H1 (cell line): ENCODE measurements around the gene CDRT15. TPM values are rescaled to one million over a fixed set of nuclear protein-coding genes. Genes with fewer than 3 reads are reported as not detected.

Source experiments
- CTCF ChIA-PET: fragments of 300-600 bp; sonication (Branson Sonifier 250); formaldehyde crosslinking; loops from one replicate; lab custom pipeline; 2021; ENCODE audit not compliant: partially characterized antibody; lab: Charles Lee
- POLR2A ChIA-PET: fragments of 300-600 bp; sonication (Branson Sonifier 250); formaldehyde crosslinking; loops from one replicate; lab custom pipeline; 2021; ENCODE audit warnings: inconsistent platforms; ENCODE audit not compliant: partially characterized antibody; lab: Charles Lee
- DNase-seq, 2 experiments: peaks; one replicate each; pipeline versions ENCODE4 v3.0.0 to v3.0.0-alpha.2; 2010 to 2022; ENCODE audit warnings: low spot score in 2 of 2, low read depth in 1 of 2, mixed read lengths in 1 of 2
- FAIRE-seq: peaks from 2 replicates; lab custom pipeline; 2011; peaks lifted over from hg19 to GRCh38; lab: Jason Lieb, UNC
- H2AFZ ChIP-seq: 2 replicates; pipeline ENCODE4 v1.8.1; 2012; ENCODE audit warnings: low read length, inconsistent platforms
- H2AK5ac ChIP-seq: 2 replicates; pipeline ENCODE4 v1.6.1; 2013; ENCODE audit warnings: low read depth, low read length
- H2BK120ac ChIP-seq: replicated peaks from 2 replicates; pipeline ENCODE3; 2013; ENCODE audit warnings: low read depth, low read length, inconsistent platforms
- H2BK12ac ChIP-seq: 2 replicates; pipeline ENCODE4 v1.6.1; 2013; ENCODE audit warnings: low read depth, low read length
- H2BK15ac ChIP-seq: 2 replicates; pipeline ENCODE4 v1.6.1; 2013; ENCODE audit warnings: low read length
- H2BK20ac ChIP-seq: 2 replicates; pipeline ENCODE4 v1.6.1; 2013; ENCODE audit warnings: low read length
- H2BK5ac ChIP-seq: 2 replicates; pipeline ENCODE4 v1.6.1; 2013; ENCODE audit warnings: low read depth, low read length
- H3K14ac ChIP-seq: 2 replicates; pipeline ENCODE4 v1.6.1; 2013; ENCODE audit warnings: inconsistent platforms; ENCODE audit not compliant: insufficient read length
- H3K18ac ChIP-seq: 2 replicates; pipeline ENCODE4 v1.6.1; 2013; ENCODE audit warnings: low read length; ENCODE audit errors: extremely low read depth
- H3K23ac ChIP-seq: 2 replicates; pipeline ENCODE4 v1.6.1; 2013; ENCODE audit warnings: inconsistent platforms; ENCODE audit not compliant: insufficient read length
- H3K23me2 ChIP-seq: 2 replicates; pipeline ENCODE4 v1.6.1; 2013; ENCODE audit warnings: low read depth, low read length
- H3K27ac ChIP-seq: 2 replicates; pipeline ENCODE4 v1.6.1; 2011; ENCODE audit warnings: low read depth, low read length, inconsistent platforms
- H3K27me3 ChIP-seq, 4 experiments: replicated peaks in 1 of 4; 1 replicate in 1 of 4; 2 replicates in 3 of 4; pipeline versions ENCODE4 v1.6.1 to v1.8.1; 2011 to 2013; ENCODE audit warnings: low read length in 3 of 4, mild to moderate bottlenecking in 3 of 4, inconsistent platforms in 2 of 4, mixed read lengths in 2 of 4, moderate library complexity in 1 of 4; ENCODE audit not compliant: control insufficient read depth in 3 of 4, insufficient read depth in 3 of 4; ENCODE audit errors: extremely low read depth in 1 of 4
- H3K36me3 ChIP-seq, 4 experiments: 2 replicates each; pipeline versions ENCODE4 v1.6.1 to v1.8.1; 2011 to 2013; ENCODE audit warnings: mild to moderate bottlenecking in 4 of 4, low read length in 3 of 4, moderate library complexity in 2 of 4, control low read depth in 1 of 4, inconsistent platforms in 1 of 4; ENCODE audit not compliant: insufficient read depth in 4 of 4, control insufficient read depth in 2 of 4
- H3K4ac ChIP-seq: replicated peaks from 2 replicates; pipeline ENCODE3; 2013; ENCODE audit warnings: low read length, low read depth, mixed read lengths, inconsistent platforms; ENCODE audit not compliant: insufficient read length
- H3K4me1 ChIP-seq, 4 experiments: replicated peaks in 1 of 4; 1 replicate in 1 of 4; 2 replicates in 3 of 4; pipeline versions ENCODE4 v1.6.1 to v1.8.1; 2011 to 2013; ENCODE audit warnings: low read length in 3 of 4, inconsistent platforms in 2 of 4, mixed read lengths in 1 of 4; ENCODE audit not compliant: insufficient read depth in 4 of 4, control insufficient read depth in 3 of 4
- H3K4me2 ChIP-seq, 2 experiments: 2 replicates each; pipeline versions ENCODE4 v1.6.1 to v1.8.1; 2011 to 2013; ENCODE audit warnings: low read depth in 2 of 2, low read length in 2 of 2, control low read depth in 1 of 2, inconsistent platforms in 1 of 2, mild to moderate bottlenecking in 1 of 2; ENCODE audit not compliant: insufficient read depth in 1 of 2
- H3K4me3 ChIP-seq, 4 experiments: fragments of 200-600, 300-600 bp in 1 of 4; sonication (generic), shearing (Covaris generic), sonication (Bioruptor Twin) in 1 of 4; 2 replicates each; pipeline versions ENCODE4 v1.5.1 to v1.8.1; 2011 to 2016; ENCODE audit warnings: low read length in 4 of 4, low read depth in 3 of 4, control low read depth in 2 of 4, inconsistent platforms in 2 of 4, mild to moderate bottlenecking in 2 of 4, mixed read lengths in 1 of 4, moderate library complexity in 1 of 4; ENCODE audit not compliant: insufficient read depth in 2 of 4; ENCODE audit errors: extremely low read depth in 1 of 4
- H3K56ac ChIP-seq: replicated peaks from 2 replicates; pipeline ENCODE3; 2013; ENCODE audit warnings: low read depth, mild to moderate bottlenecking, mixed read lengths, low read length, inconsistent platforms; ENCODE audit not compliant: insufficient read length
- H3K79me1 ChIP-seq: 2 replicates; pipeline ENCODE4 v1.6.1; 2013; ENCODE audit warnings: low read depth, low read length, control low read depth
- H3K79me2 ChIP-seq, 2 experiments: 2 replicates each; pipeline versions ENCODE4 v1.6.1 to v1.8.1; 2012 to 2013; ENCODE audit warnings: low read length in 2 of 2, mild to moderate bottlenecking in 2 of 2, inconsistent platforms in 1 of 2; ENCODE audit not compliant: insufficient read depth in 2 of 2, control insufficient read depth in 1 of 2
- H3K9ac ChIP-seq, 4 experiments: replicated peaks in 1 of 4; 1 replicate in 1 of 4; 2 replicates in 3 of 4; pipeline versions ENCODE4 v1.6.1 to v1.8.1; 2011 to 2013; ENCODE audit warnings: low read depth in 3 of 4, low read length in 3 of 4, control low read depth in 2 of 4, mild to moderate bottlenecking in 2 of 4, moderate library complexity in 2 of 4, inconsistent platforms in 1 of 4; ENCODE audit errors: extremely low read depth in 1 of 4
- H3K9me3 ChIP-seq, 2 experiments: 2 replicates each; pipeline versions ENCODE4 v1.6.1 to v1.8.1; 2012 to 2013; ENCODE audit warnings: mild to moderate bottlenecking in 2 of 2, moderate library complexity in 2 of 2, control low read depth in 1 of 2, inconsistent platforms in 1 of 2, low read depth in 1 of 2, low read length in 1 of 2, mixed read lengths in 1 of 2; ENCODE audit not compliant: insufficient read depth in 2 of 2
- H4K20me1 ChIP-seq, 2 experiments: replicated peaks in 1 of 2; 2 replicates each; pipeline versions ENCODE3 to v1.8.1; 2011 to 2013; ENCODE audit warnings: inconsistent platforms in 2 of 2, low read length in 2 of 2, mild to moderate bottlenecking in 1 of 2; ENCODE audit not compliant: insufficient read depth in 2 of 2, control insufficient read depth in 1 of 2
- H4K5ac ChIP-seq: 2 replicates; pipeline ENCODE4 v1.6.1; 2013; ENCODE audit warnings: low read length, low read depth, mixed read lengths, inconsistent platforms; ENCODE audit not compliant: insufficient read length
- H4K8ac ChIP-seq: 2 replicates; pipeline ENCODE4 v1.8.0; 2013; ENCODE audit warnings: mild to moderate bottlenecking, moderate library complexity, low read length, inconsistent platforms; ENCODE audit not compliant: insufficient read depth; ENCODE audit errors: extremely low read depth
- H4K91ac ChIP-seq: replicated peaks from 2 replicates; pipeline ENCODE3; 2013; ENCODE audit warnings: low read length, mixed read lengths, inconsistent platforms; ENCODE audit not compliant: insufficient read length
- BRCA1 ChIP-seq: IDR thresholded peaks from 2 replicates; pipeline ENCODE4 v1.6.1; 2012; ENCODE audit warnings: low read depth, low read length, improper control_type of control experiment
- KDM1A ChIP-seq: fragments of 200-600, 300-600 bp; sonication (generic); IDR thresholded peaks from 2 replicates; pipeline ENCODE4 v1.7.1; 2016; ENCODE audit warnings: mild to moderate bottlenecking, low read length, borderline replicate concordance
- NRF1 ChIP-seq: IDR thresholded peaks from 2 replicates; pipeline ENCODE4 v1.6.1; 2011; ENCODE audit warnings: mild to moderate bottlenecking, low read depth, low read length, improper control_type of control experiment
- SP4 ChIP-seq: IDR thresholded peaks from 2 replicates; pipeline ENCODE4 v1.6.1; 2012; ENCODE audit warnings: low read length, inconsistent platforms
- WGBS, 2 experiments: shearing (Covaris generic) in 1 of 2; methylation state at CpG; one replicate each; pipeline versions ENCODE4 v1.1.6 to v1.1.7; 2013 to 2015; ENCODE audit warnings: low lambda C conversion rate in 2 of 2, mixed read lengths in 2 of 2, inconsistent platforms in 1 of 2, low coverage in 1 of 2, missing lambda C conversion rate in 1 of 2; ENCODE audit not compliant: insufficient replicate concordance in 2 of 2, insufficient coverage in 1 of 2, insufficient read length in 1 of 2; ENCODE audit errors: extremely low coverage in 1 of 2, missing lambda C conversion rate in 1 of 2; 5-methylcytosine and 5-hydroxymethylcytosine counted together
- polyA plus RNA-seq, 7 experiments: library from polyadenylated mRNA; depleted of rRNA in 3 of 7; stranded (reverse) in 5 of 7; unstranded in 2 of 7; fragments of >200 nt in 5 of 7; fragments of 200-250 nt in 2 of 7; gene quantifications; 1 replicate in 5 of 7; 2 replicates in 1 of 7; 4 replicates in 1 of 7; pipeline versions ENCODE4 v1.2.1 to v1.2.3, GENCODE V29; 2011 to 2013; ENCODE audit warnings: missing spikeins in 2 of 7, mixed read lengths in 2 of 7
- total RNA-seq: library from RNA; stranded (reverse); fragmentation: NEBNext Ultra II Directional; extraction: Animal tissue kit (Norgen Biotek cat#: 25700); gene quantifications from 2 replicates; pipeline ENCODE4 v1.2.1, GENCODE V29; 2021

The CDRT15 gene
- total and polyA plus RNA-seq, 2 of the 8 experiments (the other 6 are each of a cell fraction or from before 2014, with no cell fraction given) = not detected

DNA sequence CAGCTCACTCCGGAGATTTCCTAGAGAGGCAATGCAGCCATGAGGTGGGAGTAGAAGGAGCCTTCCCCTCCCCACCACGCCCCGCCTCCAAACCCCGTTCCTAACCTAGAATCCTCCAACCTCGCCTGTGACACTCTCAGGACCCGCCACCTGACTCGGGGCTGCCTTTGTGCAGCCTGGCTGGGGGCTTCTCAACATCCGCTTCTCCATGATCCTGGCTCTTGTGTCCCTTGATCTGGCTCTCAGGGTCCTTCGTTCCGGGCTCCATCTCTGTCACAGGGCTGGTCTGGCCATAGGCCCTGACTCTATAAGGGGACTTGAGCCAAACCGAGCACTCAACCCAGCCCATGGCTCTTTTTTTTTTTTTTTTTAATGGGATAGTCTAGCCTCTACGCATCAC lies 24.3 kb downstream of the CDRT15 start:
- no peak overlapping the region for H3K18ac ChIP-seq
- H2BK15ac ChIP-seq = no peak overlapping the region
- H2BK5ac ChIP-seq = no peak overlapping the region
- WGBS, 2 experiments = 93% methylated on average over 5 of the region's 12 CpGs; no CpG with 5 or more reads in 1 of the 2 experiments
- FAIRE-seq (no peak), DNase-seq (no peak)
- H4K5ac ChIP-seq = no peak overlapping the region
- H3K14ac ChIP-seq = no peak overlapping the region
- no peaks in the 10 kb centered on the region; the same call in 1 of the 2 replicates for H3K23me2 ChIP-seq
- H2BK12ac ChIP-seq = no peak overlapping the region
- TF ChIP-seq SP4 (no peak), KDM1A (no peak), NRF1 (no peak), BRCA1 (no peak)
- no peak overlapping the region for H3K23ac ChIP-seq
- ChIA-PET CTCF (interaction anchor here (1.0 to 1.5 kb wide), 4 partner anchors 13 to 89 kb away, joined by 3 to 8 read pairs (median 3); partner anchors contain the start of gene HS3ST3B1), POLR2A (interaction anchor here (1.1 kb wide), 1 partner anchor 9 kb away, joined by 3 read pairs; no protein-coding TSS in a partner anchor)
- no peak overlapping the region for H3K4me3 ChIP-seq
- H3K4ac ChIP-seq = no peak overlapping the region
- H4K91ac ChIP-seq = no peak overlapping the region
- H4K20me1 ChIP-seq = no peaks in the 10 kb centered on the region
- H3K4me1 ChIP-seq = no peaks in the 10 kb centered on the region
- H3K36me3 ChIP-seq = peaks cover 0 to 14% (median 0%) of the 10 kb centered on the region in 4 experiments; a peak in 1 of 8 replicates
- H2AFZ ChIP-seq = no peak overlapping the region
- no peak overlapping the region for H3K56ac ChIP-seq
- H2AK5ac ChIP-seq = no peak overlapping the region
- H3K79me2 ChIP-seq = no peaks in the 10 kb centered on the region
- no peak overlapping the region for H3K4me2 ChIP-seq
- H3K9ac ChIP-seq = no peak overlapping the region
- no peak overlapping the region for H3K27ac ChIP-seq
- H2BK120ac ChIP-seq = no peak overlapping the region
- H3K79me1 ChIP-seq = no peaks in the 10 kb centered on the region
- H2BK20ac ChIP-seq = no peak overlapping the region
- H3K9me3 ChIP-seq = peaks cover 11 to 14% of the 10 kb centered on the region in 2 experiments; a peak in 3 of 4 replicates
- no peak overlapping the region for H4K8ac ChIP-seq
- H3K27me3 ChIP-seq = no peaks in the 10 kb centered on the region
